HG03520 (cell line): ENCODE measurements around the gene SYNGR3.

Source experiments
- ATAC-seq: cut with Tn5 transposase; IDR thresholded peaks from one replicate; pipeline ENCODE4 v1.9.1; 2021; ENCODE audit warnings: mild to moderate bottlenecking, moderate library complexity; ENCODE audit not compliant: unreplicated experiment

Gene SYNGR3

DNA sequence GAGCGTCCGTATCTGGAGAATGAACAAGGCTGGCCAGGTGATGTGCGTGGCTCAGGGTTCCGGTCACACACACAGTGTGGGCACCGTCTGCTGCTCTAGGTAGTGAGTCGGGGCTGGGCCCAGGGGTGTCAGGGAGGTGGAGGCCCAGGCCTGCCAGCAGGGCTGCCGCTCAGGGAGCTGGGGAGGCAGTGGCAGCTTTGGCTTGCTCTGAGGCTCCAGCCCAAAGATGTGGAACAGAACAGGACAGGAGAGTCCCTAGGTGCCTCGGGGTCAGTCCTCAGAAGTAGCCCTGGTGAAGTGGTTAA is 13.6 kb upstream of the SYNGR3 start:
- ATAC-seq = no peak

DNA sequence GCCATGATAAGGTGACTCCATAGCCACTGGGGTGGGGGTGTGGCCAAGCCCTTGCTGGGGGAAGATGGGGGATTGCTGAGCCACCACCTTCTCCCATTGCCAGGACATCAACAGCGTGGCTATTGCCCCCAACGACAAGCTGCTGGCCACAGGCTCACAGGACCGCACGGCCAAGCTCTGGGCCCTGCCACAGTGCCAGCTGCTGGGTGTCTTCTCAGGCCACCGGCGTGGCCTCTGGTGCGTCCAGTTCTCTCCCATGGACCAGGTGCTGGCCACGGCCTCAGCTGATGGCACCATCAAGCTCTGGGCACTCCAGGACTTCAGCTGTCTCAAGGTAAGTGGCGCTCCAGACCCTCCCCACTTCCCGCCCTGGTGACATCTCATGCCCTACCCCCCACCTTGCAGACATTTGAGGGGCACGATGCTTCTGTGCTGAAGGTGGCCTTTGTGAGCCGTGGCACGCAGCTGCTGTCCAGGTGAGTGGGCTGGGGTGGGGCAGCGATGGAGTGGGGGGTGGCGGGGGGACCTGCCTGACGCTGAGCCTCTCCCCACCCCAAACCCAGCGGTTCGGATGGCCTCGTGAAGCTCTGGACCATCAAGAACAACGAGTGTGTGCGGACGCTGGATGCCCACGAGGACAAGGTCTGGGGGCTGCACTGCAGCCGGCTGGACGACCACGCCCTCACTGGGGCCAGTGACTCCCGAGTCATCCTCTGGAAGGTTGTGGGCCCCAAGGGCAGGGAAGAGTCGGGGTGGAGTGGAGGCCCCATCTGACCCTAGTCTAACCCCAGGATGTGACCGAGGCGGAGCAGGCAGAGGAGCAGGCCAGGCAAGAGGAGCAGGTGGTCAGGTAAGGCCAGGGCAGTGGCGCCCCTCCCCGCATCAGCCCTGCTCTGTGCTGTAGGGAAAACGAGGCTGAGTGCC is 12.6 kb upstream of the SYNGR3 start:
- no peak for ATAC-seq

DNA sequence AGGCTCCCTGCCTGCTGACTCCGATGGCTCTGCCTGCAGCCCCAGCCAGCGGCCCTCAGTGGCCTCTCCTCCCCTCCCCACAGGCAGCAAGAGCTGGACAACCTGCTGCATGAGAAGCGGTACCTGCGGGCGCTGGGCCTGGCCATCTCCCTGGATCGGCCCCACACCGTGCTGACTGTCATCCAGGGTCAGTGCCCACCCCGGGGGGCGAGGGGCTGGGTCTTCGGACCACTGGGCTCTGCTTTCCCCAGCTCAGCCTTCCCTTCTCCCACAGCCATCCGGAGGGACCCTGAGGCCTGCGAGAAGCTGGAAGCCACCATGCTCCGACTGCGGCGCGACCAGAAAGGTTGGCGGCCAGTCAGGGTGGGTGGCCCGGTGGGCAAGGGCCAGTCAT is 11.9 kb upstream of the SYNGR3 start:
- ATAC-seq = no peak

DNA sequence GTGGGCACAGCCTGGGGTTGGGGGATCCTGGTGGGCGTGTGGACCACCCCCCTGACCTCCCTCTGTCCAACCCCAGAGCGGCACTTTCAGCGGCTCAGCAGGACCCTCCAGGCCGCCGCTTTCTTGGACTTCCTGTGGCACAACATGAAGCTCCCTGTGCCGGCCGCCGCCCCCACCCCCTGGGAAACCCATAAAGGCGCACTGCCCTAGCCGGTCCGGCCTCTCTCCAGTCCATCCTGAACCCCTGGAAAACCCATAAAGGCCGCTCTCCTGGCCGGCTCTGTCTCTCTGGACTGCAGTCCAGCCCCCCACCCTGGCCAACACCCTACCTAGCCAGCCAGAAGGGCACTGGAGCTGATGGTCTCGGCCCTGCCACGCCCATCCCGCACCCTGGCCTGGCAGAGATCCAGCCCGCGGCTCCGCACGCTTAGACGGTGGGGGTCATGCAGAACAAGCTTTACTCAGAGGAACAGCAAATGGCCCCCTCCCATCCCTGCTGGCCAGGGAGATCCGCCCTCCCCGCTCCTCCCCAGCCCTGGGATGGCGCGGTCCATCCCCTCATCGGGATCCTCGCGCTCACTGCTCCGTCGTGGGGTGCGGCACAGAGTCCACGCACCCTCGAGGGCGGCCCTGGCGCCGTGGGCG is 11.2 kb upstream of the SYNGR3 start:
- ATAC-seq = no peak

DNA sequence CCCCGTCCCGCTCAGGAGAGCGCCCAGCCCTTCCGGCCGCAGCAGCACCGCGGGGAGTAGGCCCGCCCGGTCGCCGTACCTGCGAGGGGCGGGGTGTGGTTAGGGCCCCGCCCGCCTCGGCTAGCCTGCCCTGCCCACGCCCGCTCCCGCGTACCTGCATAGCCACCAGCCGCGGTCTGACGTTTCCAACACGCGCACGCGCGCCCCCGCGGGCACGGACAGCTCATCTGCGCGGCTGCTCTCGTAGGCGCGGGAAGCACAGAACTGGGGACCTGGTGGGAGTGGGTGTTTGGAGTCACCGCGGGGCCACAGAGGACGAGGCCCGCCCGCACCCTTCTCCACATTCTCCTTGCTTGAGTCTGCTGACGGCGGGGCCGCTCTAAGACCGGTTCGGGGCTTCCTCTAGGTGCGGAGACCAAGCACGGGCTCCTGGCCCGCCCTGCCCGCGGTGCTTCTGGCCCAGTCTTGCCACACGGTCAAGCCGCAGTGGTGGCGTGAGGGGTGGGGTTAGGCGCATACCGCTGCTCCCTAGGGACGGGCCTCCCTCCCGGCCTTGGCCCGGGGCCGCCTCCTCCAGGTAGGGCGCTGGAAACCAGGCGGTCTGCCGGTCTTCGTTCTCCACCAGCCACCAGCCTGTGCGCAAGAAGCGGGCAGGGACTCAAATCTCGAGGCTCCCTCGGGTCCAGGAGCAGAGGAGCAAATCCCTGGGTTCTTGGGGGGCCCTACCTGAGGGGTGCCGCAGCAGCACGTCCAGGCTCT is 10.3 kb upstream of the SYNGR3 start:
- ATAC-seq = no peak

DNA sequence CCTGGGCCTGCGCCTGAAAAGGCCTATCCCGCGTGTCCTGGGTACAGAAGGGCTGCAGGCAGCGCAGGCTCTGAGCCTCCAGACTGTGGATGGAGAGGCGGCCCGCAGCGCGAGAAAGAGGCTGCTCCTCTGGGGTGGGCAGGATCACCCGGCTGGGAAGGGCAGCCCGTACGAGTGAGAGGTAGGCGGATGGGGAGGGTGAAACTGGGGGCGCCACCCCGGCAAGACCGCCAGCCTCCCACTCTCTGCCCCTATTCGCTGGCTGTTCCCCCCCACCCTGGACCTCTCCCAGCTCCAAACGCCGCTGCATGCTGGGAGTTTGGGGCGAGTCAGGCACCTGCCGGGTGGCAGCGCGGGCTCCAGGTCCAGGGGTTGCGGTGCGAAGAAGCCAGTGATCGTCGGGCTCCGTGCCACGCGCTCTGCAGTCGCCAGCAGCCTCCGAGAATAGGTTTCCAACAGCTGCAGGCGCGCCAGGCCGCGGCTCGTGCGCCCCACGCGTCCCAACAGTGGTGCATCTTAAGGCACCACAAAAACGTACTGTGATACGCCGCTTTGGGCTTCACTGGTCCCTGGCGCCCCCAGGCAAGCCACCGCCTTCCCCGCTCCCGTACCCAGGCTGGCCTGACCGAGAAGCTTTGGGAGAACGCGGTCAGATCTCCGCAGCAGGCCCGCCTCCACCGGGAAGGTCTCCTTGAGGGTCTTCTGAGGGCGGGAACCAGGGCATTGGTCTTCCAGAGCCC is 9.6 kb upstream of the SYNGR3 start:
- no peak for ATAC-seq

DNA sequence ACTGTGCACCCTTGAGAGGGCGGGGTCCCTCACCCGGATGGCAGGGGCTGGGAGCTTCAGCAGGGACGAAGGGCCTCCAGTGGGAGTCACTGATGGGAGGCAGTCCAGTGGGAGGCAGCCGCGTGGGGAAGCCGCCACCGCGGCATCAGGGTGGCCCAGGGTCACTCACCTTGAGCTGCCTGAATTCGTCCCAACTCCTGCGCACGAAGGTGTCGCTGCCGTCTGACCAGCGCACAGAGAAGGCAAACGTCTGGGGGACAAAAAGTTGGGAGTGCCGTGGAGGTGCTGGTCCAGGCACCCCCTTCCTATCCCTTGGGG is 9.0 kb upstream of the SYNGR3 start:
- no peak for ATAC-seq

DNA sequence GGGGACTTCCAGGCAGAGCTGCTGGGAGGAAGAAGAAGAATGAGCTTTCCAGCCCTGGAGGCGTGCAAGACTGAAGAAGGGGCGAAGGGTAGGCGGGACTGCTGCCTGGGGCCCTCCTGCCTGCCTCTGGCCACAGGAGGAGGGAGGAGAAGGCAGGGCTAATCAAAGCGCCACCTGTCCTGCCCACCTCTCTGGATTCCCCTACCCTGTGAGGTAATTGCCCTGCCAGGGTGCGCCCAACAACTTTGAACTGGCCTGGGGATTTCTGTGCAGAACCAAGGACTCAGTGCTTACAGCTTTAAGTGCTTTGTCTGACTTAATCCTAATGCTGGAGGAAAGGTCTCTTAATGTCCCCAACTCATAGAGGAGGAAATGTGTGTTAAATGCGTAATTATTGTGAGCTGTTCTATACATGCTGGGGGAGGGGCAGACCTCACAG is 8.4 kb upstream of the SYNGR3 start, which contains the start of gene NOXO1:
Gene NOXO1 (minus strand): TSS at position 72 of the 439 bp plus-strand sequence. CDS start 290 bp downstream, outside the sequence.
- no peak for ATAC-seq

DNA sequence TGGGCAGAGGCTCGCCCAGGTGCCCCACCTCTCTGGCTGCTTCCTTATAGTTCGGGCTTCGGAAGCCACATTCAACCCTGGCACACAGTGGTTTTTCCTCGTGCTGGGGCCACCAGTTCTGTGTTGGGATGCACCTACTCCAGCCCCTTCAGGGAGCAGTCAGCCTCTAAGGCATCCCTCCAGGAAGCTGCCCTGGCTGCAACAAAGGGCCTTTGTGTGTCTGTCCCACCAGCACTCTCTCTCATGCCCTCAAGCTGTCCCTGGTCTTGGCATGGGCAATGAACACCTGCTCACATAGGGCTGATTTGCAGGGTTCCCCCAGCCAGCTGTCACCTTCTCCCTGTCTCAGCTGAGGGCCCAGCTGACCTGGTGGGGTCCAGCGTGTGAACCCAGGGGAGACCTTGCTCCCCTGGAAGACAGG is 7.7 kb upstream of the SYNGR3 start:
- ATAC-seq = no peak

DNA sequence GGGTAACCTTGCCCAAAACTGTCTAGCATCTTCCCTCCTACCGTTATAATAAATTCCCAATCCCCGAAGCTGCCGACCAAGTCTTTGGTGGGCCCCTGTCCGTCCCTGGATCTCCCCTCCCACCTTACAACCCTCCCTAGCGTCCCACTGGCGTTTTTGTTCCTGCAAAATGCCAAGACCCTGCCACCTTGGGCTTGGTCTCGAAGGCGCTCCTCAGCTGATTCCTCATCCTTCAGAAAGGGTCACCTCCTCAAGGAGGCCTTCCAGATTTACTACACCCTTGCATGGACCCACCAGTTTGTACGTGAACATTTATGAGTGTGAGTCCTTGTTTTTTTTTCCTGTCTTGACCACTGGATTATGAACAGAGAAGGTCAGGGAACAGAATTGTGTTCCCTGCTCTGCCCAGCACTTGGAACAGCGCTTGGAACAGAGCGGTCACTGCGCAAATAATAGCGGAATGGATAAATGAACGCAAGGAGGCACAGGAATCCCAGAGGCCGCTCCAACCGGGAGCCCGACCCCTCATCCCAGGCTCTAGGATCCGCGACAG is 6.7 kb upstream of the SYNGR3 start:
- no peak for ATAC-seq

DNA sequence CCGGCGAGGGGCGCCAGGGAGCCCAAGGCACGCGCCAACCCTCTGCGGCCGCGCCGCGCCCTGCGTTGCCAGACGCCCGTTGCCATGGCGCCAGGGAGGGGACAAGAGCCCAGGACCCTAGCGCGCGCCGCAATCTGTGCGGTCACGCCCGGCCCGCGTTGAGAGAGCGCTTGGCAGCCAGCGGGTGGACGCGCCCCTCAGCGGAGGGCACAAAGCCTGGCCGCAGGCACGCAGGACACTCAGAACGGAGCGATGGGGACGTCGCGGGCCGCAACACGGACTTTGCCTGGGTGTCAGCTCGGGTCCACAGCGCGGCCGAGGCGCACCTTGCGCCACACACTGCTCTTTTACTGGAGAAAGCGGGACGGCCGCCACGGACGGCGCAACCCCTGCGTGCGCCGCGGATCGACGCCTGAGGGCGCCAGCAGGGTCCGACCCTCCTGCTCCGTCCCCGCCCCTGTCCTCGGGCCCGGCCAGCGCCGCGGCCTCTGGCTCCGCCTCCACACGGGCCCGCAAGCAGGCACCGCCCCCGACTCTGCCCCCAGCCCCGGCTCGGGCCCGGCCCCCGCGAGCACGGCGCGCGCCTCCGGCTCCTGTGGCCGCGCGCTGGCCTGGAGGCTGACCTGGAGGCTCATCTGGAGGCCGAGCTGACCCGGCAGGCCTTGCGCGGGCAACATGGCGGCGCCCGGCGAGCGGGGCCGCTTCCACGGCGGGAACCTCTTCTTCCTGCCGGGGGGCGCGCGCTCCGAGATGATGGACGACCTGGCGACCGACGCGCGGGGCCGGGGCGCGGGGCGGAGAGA is 6.0 kb upstream of the SYNGR3 start, which contains the start of gene GFER:
Gene GFER (plus strand): TSS at position 650 of the 803 bp plus-strand sequence. CDS start 26 bp downstream, at position 676.
- ATAC-seq = peak; percentile 62

DNA sequence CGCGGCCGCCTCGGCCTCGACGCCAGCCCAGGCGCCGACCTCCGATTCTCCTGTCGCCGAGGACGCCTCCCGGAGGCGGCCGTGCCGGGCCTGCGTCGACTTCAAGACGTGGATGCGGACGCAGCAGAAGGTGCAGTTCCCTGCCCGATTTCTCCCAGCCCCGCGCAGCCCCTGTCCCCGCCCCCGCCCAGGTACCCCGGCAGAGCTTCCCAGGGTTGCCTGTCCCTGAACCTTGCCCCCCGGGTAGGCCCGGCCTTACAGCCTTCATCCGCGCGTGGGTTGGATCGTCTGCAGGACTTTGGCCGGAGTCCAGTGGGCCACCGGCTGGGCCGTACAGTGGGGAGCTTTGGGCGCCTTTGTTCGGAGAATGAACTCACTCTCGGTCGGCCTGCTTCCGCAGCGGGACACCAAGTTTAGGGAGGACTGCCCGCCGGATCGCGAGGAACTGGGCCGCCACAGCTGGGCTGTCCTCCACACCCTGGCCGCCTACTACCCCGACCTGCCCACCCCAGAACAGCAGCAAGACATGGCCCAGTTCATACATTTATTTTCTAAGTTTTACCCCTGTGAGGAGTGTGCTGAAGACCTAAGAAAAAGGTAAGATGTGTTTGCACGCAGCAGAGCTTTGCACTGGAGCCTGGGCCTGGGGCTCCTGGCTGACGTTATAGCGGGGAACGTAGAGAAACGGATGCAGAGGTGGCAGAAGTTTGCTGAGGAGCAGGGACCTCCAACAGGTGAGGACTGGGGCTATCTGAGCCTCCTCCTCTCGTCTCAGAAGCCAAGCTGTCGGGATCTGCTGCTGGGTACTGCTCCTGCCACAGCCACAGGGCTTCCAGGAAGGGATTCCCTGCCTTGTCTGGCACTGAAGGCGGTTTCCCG is 5.2 kb upstream of the SYNGR3 start:
- ATAC-seq = no peak

DNA sequence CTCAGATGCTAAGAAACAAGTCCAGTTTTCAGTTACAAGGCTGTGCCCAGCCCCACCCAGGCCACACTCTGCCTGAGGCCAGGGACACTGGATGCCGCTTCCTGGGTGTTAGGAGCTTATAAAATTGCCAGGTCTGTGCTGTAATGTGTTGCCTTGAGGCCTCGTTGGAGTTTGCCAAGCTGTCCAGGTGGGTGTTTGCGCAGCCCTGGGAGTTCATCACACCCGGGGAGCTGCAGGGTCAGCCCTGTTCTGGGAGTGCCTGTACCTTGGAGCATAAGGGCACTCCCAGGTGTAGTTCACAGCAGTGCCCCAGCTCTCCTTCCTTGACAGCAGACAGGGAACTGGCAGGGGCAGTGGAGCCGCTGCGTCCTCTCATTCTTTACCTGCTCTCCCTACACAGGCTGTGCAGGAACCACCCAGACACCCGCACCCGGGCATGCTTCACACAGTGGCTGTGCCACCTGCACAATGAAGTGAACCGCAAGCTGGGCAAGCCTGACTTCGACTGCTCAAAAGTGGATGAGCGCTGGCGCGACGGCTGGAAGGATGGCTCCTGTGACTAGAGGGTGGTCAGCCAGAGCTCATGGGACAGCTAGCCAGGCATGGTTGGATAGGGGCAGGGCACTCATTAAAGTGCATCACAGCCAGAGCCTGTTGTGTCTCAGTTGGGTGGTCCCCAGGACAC is 4.2 kb upstream of the SYNGR3 start:
- no peak for ATAC-seq

DNA sequence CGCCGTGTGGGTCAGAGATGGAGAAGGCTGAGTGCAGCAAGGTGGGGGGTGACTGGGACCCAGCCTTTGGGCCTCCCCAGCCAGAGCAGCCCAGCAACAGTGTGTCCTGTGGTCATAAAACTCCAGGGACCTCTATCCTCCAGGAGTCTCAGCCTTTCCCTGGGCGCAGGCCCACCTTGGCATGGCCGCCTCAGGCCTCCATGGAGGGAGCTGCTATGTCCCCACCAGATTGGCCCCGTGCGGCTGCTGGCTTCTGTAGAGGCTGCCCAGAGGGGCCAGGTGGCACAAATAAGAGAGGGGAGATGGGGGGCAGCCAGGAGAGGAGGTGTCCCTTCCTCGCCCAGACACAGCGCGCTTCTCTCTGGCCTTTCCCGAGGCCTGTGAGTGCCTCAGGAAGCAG is 2.6 kb upstream of the SYNGR3 start:
- ATAC-seq = no peak

DNA sequence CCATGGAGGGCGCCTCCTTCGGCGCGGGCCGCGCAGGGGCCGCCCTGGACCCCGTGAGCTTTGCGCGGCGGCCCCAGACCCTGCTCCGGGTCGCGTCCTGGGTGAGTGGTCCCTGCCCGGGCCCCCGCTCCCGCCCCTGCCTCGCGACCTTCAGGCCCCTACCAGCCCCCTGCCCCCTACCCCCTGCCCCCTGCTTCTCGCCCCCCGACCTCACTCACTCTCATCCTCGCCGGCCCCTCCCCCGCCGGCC is 256 bp downstream of the SYNGR3 start:
- no peak for ATAC-seq

DNA sequence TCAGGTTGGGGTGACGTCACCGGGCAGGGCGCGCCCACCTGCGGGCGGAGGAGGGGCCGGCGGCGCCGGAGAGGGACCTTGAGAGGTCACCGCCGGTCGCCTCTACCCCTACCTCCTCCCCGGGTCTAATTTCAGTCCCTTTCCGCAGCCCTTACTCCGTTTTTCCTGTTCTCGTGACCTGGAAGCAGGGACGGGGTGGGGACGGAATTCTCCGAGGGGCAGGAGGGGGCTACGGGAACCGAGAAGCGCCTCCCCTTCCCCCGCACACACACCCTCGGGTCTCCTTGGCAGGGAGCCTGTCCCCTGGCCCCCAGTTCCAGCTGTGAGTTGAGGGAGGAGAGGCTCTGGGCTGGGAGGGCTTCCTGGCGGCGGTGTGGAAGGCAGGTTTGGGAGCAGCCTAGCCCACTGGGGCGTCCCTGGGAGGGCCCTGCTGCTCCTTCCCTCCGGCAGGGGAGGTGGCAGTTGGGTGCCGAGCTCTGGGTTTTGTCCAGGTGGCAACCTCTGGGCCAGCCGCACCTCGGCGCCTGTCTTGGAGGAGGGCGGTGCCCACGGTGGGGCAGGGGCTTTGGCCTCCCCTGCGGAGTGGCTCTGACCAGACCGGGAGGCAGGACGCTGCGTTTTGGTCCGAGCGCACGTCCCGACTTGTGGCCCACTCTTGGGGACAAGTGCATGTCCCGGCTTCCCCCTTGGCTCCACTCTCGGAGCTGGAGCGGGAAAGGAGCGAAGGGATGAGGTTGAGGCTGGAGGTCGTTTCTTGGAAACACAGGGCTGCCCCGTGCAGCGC is 773 bp downstream of the SYNGR3 start:
- no peak for ATAC-seq

DNA sequence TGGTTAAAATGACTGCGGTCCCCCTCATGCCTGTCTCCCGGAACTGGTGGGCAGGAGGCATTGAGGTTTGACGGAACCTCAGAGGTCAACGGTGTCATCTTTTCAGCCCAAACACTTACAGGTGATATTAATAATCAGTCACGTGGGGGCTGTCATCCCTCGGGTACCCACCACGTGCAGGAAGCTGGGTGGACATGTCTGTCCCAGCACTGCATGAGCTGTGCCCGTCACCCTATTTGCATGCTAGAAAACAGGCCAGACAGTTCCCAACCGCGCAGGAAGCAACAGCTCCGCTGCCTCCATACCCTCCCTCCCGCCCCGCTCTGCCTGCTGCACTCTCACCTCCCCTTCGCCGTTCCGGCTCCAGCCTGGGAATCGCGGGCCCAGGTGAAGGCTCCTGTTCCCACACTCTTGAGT is 1.4 kb downstream of the SYNGR3 start:
- peak; percentile 36 for ATAC-seq

DNA sequence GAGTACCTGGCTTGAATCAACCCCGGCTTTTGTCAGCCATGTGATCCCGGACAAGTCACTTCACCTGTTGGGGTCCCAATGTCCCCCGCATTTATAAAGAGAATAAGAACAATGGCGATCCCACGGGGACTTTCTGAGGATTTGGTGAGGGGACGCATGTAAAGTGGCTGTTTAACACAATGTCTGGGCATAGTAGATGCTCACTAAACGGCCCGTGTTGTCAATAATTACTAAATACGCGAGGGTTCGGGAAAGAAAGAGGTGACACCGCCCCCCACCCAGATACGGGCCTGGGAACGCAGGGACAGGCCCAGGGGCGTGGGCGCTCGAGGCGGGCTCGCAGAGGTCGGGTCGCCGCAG is 1.8 kb downstream of the SYNGR3 start:
- ATAC-seq = no peak
